K562 (cell line): ENCODE measurements around the gene RERE. TPM values are rescaled to one million over a fixed set of nuclear protein-coding genes. Genes with fewer than 3 reads are reported as not detected.
A peak's percentile ranks its signal among the peaks of the same experiment; 100 is the strongest.

Experiments used
- AFF4 ChIP-seq: sonication (generic); formaldehyde crosslinking; IDR thresholded peaks from 2 replicates; pipeline ENCODE4 v1.8.0; 2023; ENCODE audit warnings: mild to moderate bottlenecking, missing genetic modification reagents
- GTF2B ChIP-seq: IDR thresholded peaks from 2 replicates; pipeline ENCODE4 v1.6.1; 2011; ENCODE audit not compliant: insufficient read length; ENCODE audit errors: extremely low read depth
- KDM5B ChIP-seq: fragments of 200-600 bp; sonication (generic); IDR thresholded peaks from 2 replicates; pipeline ENCODE4 v1.6.1; 2012; ENCODE audit warnings: low read depth, mild to moderate bottlenecking, moderate library complexity, low read length, control low read depth, inconsistent platforms; ENCODE audit not compliant: insufficient replicate concordance
- MAFF ChIP-seq: IDR thresholded peaks from 2 replicates; pipeline ENCODE4 v1.6.1; 2012; ENCODE audit warnings: low read length, improper control_type of control experiment
- NR3C1 ChIP-seq: sonication (generic); formaldehyde crosslinking; IDR thresholded peaks from 2 replicates; pipeline ENCODE4 v1.8.1; 2022; ENCODE audit warnings: missing genetic modification reagents
- PPARD ChIP-seq: fragments of 250-450 bp; sonication (Bioruptor Pico); IDR thresholded peaks from 2 replicates; pipeline ENCODE4 v1.8.0; 2022; ENCODE audit warnings: inconsistent platforms, mild to moderate bottlenecking, moderate library complexity
- STAT6 ChIP-seq: sonication (generic); formaldehyde crosslinking; IDR thresholded peaks from 2 replicates; pipeline ENCODE4 v1.8.1; 2023; ENCODE audit warnings: mild to moderate bottlenecking, missing genetic modification reagents
- SUPT5H ChIP-seq: fragments of 450-650 bp; IDR thresholded peaks from 2 replicates; pipeline ENCODE4 v1.6.1; 2016
- TAF1 ChIP-seq: IDR thresholded peaks from 2 replicates; pipeline ENCODE4 v1.6.1; 2011; ENCODE audit warnings: mild to moderate bottlenecking, low read length, moderate library complexity; ENCODE audit not compliant: insufficient read depth, control insufficient read depth, severe bottlenecking; ENCODE audit errors: extremely low read depth
- TEAD2 ChIP-seq: fragments of 450-650 bp; IDR thresholded peaks from 2 replicates; pipeline ENCODE4 v1.6.1; 2016; ENCODE audit warnings: missing genetic modification characterization, control low read depth, missing compliant biosample characterization
- ZBTB12 ChIP-seq: fragments of 250-450 bp; sonication (Bioruptor Pico); IDR thresholded peaks from 2 replicates; pipeline ENCODE4 v1.4.0; 2020
- ZBTB17 ChIP-seq: fragments of 450-650 bp; formaldehyde crosslinking; IDR thresholded peaks from 2 replicates; pipeline ENCODE4 v1.4.0; 2020; ENCODE audit warnings: mild to moderate bottlenecking
- ZBTB43 ChIP-seq: sonication (generic); formaldehyde crosslinking; IDR thresholded peaks from 2 replicates; pipeline ENCODE4 v1.8.0; 2023; ENCODE audit warnings: mild to moderate bottlenecking, missing genetic modification reagents
- ZFP1 ChIP-seq: fragments of 450-650 bp; formaldehyde crosslinking; IDR thresholded peaks from 2 replicates; pipeline ENCODE4 v1.4.0; 2020; ENCODE audit warnings: mild to moderate bottlenecking, mixed read lengths
- ZFP30 ChIP-seq: fragments of 250-450 bp; sonication (Bioruptor Pico); IDR thresholded peaks from 2 replicates; pipeline ENCODE4 v1.8.0; 2022; ENCODE audit warnings: moderate library complexity, mild to moderate bottlenecking, inconsistent platforms, borderline replicate concordance
- ZNF316 ChIP-seq: fragments of 450-650 bp; IDR thresholded peaks from 2 replicates; pipeline ENCODE4 v1.6.1; 2016
- ZNF586 ChIP-seq: fragments of 450-650 bp; formaldehyde crosslinking; conservative IDR thresholded peaks from 2 replicates; pipeline ENCODE4 v1.4.0; 2020; ENCODE audit warnings: mild to moderate bottlenecking, moderate library complexity
- ZNF75A ChIP-seq: fragments of 450-650 bp; formaldehyde crosslinking; IDR thresholded peaks from 2 replicates; pipeline ENCODE4 v1.4.0; 2020; ENCODE audit warnings: mild to moderate bottlenecking
- polyA plus RNA-seq, 8 experiments: library from polyadenylated mRNA; depleted of rRNA in 4 of 8; stranded (reverse) in 5 of 8; unstranded in 3 of 8; fragments of >200 nt; fragmentation: Nextera tagmentation in 2 of 8; fragmentation: Illumina TruSeq in 1 of 8; extraction: Ambion mirVana in 2 of 8; extraction: Trizol in 1 of 8; gene quantifications; 2 replicates each; pipeline versions ENCODE4 v1.2.1 to v1.2.3, GENCODE V29; 2011 to 2014; ENCODE audit warnings: inconsistent platforms in 1 of 8, missing spikeins in 1 of 8
- total RNA-seq, 7 experiments: library from RNA; depleted of rRNA in 6 of 7; stranded (reverse); fragments of >200 nt in 6 of 7; fragmentation: Illumina TruSeq in 2 of 7; extraction: Trizol in 2 of 7; gene quantifications; 2 replicates each; pipeline versions ENCODE4 v1.2.1 to v1.2.3, GENCODE V29; 2011 to 2021; ENCODE audit warnings: low replicate concordance in 1 of 7

The RERE gene
- total and polyA plus RNA-seq, 9 of the 15 experiments (the other 6 are each of a cell fraction or from before 2014, with no cell fraction given) = 3.0 to 51.5 (median 13.4) TPM

GRCh38 chr1:8817412-8818324 lies at the start of gene RERE (continued):
- TF ChIP-seq ZNF316 (peak; percentile 37; the same call in 1 of the 2 replicates), ZNF586 (CRISPR knock-in tag) (no peak), ZBTB12 (CRISPR knock-in tag) (peak; percentile 81), TAF1 (peak; percentile 95), TEAD2 (tag) (no peak), STAT6 (CRISPR knock-in tag) (no peak), KDM5B (peak; percentile 93), AFF4 (CRISPR knock-in tag) (peak; percentile 54; the same call in 1 of the 2 replicates), PPARD (no peak), ZBTB17 (CRISPR knock-in tag) (no peak), GTF2B (no peak), ZFP1 (CRISPR knock-in tag) (no peak), ZBTB43 (CRISPR knock-in tag) (no peak), SUPT5H (peak; percentile 98), MAFF (no peak), ZNF75A (CRISPR knock-in tag) (no peak), ZFP30 (CRISPR knock-in tag) (no peak), NR3C1 (CRISPR knock-in tag) (no peak)
